DMS 273 (cell line): ENCODE results near the gene ATF3.
A peak's percentile ranks its signal among the peaks of the same experiment; 100 is the strongest.
"Not testable (repeated sequence)": the region's sequence is repeated elsewhere in the genome, so short reads cannot be mapped to it uniquely, and the experiment has no call there.

Source experiments
- DNase-seq: peaks from one replicate; lab custom pipeline; 2025; ENCODE audit not compliant: unreplicated experiment; lab: John Stamatoyannopoulos, UW

Gene ATF3

DNA sequence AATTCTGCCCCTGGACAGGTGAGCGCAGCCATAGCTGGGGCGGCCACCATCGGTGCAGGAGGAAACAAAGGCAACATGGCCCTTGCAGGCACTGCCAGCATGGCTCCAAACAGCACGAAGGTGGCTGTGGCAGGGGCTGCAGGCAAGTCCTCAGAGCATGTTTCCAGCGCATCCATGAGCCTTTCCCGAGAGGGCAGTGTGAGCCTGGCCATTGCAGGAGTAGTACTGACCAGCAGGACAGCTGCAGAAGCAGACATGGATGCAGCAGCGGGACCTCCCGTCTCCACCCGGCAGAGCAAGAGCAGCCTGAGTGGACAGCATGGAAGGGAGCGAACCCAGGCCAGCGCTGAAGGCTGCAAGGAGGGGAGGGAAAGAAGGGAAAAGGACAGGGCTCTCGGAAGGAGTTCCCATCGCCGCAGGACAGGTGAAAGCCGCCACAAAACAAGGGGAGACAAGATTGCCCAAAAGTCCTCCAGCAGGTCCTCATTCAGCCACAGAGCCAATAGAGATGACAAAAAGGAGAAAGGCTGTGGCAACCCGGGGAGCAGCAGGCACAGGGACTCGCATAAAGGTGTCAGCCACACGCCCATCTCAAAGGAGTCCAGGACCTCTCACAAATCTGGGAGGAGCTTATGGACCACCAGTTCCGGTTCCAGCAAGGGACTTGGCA lies 17.4 kb downstream of the ATF3 start:
- DNase-seq, result no peak

DNA sequence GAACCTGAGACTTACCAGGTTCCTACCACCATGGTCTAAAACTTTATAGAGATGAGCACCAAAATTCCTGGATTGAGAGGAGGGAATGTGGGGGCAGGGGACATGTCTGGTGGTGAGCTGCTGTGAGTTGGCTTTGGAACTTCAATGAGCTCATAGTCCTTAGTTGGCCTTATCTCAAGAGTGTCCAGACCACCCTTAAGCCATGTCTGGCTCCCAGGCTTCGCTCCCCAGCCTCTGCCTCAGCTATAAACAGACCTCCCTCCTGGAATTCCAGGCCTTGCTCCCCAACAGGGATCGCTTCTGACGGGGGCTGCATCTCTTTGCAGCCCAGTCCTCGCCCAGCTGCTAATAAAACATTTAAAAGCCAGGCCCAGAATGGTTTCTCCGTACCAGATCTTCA lies 19.5 kb downstream of the ATF3 start:
- no peak for DNase-seq

- no peak for DNase-seq
Observed at GRCh38 chr1:212628813-212629415, 20.4 kb downstream of the ATF3 start.

GRCh38 chr1:212629450-212630157 lies 21.0 kb downstream of the ATF3 start:
- no peak for DNase-seq

DNA sequence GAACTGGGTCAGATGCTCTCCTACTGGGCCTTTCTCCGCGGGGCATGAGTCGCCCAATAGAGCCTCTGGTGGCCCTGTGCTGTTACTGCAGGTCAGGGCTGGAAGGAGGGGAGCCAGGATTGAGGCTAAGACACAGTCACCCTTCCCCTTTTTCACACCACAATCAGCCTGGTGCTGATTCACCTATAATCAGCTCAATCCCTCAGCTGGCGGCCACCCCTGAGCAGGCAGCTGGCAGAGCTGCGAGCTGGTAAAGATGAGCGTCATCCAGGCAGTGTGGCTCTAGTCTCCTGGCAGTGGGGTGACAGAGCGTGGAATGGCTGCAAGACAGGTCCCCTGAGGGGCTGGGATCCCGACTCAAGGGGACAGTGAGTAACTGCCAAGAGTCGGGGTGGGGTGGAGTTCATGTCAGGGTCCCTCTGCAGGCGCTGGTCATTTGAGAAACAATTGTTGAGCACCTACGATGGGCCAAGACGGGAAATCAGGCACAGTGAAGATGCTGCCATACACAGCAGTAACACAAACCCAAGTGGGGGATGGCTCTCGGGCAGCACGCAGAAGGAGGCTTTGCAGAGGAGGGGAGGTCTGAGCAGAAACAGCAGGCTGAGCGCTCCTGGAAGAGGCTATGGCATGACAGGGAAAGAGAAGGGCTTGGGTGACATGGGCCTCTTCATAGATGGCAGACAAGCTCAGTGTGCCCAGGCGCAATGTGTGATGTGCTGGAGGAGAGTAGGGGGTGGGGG lies 21.8 kb downstream of the ATF3 start:
- DNase-seq, result peak; percentile 78

DNA sequence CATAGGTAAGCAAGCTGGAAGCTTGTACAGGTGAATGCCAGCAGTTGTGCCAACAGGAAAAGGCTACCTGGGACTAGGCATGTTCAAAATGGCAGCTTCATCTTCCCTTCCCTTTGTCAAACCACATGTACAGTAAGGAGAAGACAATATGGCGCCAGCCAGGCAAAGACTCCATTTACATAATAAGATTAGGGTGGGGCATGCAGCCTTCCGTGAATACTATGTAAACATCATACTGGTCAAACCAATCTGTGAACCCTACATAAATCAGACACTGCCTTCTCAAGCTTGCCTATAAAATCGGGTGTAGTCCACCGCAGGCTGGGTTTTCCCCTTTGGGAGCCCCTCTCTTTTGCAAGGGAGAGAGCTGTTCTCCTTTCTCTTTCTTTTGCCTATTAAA lies 24.6 kb downstream of the ATF3 start:
- DNase-seq, result no peak

DNA sequence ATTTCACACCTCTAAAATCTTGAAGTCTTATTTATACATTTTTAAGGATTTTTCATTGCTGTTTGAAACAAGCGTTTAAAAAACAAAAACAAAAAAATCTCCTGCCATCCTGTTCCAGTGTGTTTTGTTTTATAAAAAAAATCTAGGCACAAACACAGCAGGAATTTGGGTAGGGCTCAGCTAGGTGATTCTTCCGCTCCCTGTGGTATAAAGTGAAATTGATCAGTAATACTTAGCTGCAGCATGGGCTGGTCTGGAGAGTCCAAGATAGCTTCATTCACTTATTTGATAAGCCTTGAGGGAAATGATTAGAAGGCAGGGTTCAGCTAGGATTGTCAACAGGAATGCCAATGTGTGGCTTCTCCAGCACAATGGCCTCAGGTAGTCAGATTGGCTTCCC lies 25.7 kb downstream of the ATF3 start:
- DNase-seq, result no peak

DNA sequence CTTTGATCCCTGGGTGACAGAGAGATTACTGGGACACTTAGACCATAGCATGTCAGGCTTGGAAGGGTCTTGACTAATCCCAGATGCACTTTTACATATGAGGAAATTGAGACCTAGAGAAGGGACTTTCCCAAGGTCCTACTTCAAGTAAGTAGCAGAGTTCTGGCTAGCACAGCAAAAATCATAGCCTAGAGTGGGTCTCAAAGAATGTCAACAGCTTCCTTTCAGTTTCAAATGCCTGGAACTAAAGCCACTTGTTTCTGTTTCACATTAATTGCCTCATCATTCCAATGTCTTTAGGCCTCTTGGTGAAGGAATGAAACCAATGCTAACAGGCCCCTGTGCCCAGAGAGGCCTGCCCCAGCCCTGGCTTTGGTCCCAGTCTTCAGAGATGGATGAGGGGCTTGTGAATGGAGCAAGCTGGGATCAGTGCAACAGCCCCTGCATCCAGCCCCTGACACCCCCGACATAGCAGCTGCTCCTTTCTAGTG lies 26.6 kb downstream of the ATF3 start:
- peak; percentile 50 for DNase-seq

DNA sequence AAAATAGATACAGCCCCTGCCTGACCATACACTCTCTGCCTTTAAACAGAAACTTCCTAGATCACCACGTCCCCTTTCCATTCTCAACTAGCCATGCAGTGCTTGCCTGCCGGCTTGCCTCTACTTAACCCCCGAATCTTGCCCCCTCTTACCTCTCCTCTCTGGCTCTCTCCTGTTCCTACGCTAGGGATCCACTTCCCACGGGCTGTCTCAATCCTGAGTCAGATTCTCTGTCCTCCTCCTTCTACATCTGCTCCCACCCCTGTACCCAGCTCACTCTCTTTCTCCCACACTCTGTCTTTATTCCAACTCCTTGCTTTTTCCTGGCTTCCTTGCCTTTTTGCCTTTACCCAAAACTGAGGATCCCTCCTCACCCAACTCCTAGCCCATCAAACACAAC lies 29.3 kb downstream of the ATF3 start:
- DNase-seq, result peak; percentile 34

GRCh38 chr1:212638492-212639151 lies 30.1 kb downstream of the ATF3 start:
- peak; percentile 89 for DNase-seq

GRCh38 chr1:212639524-212639923 lies 31.0 kb downstream of the ATF3 start:
- not testable (repeated sequence) for DNase-seq

DNA sequence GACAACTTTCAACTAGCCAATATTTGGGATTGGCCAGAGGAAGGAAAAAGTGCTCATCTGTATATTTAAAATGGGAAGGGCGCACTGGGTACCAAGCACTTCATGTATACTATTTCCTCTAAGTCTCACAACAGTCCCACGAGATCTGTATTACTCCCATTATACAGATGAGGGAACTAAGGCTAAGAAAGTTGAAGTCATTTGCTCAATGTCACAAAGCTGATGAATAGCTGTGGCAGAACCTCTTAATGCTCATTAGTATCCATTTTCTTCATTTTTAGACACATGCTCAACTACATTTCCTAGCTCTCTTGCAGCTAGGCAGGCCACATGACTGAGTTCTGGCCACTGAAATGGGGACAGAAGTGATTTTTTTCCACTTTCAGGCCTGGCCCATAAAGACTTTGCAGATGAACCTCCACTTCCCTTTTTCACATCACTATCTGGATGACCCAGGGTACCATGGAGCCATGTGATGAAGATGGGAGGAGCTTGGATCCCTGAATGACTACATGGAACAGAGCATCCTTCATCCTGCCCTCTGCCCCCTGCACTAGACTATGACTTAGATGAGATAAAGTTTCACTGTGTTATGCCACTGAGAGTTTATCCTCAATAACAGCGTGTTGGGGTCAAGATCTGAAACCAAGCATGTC lies 31.8 kb downstream of the ATF3 start:
- no peak for DNase-seq

- no peak for DNase-seq
Observed at GRCh38 chr1:212641956-212642355, 33.4 kb downstream of the ATF3 start.

- peak; percentile 18 for DNase-seq
Observed at GRCh38 chr1:212643877-212644276, 35.3 kb downstream of the ATF3 start.

DNA sequence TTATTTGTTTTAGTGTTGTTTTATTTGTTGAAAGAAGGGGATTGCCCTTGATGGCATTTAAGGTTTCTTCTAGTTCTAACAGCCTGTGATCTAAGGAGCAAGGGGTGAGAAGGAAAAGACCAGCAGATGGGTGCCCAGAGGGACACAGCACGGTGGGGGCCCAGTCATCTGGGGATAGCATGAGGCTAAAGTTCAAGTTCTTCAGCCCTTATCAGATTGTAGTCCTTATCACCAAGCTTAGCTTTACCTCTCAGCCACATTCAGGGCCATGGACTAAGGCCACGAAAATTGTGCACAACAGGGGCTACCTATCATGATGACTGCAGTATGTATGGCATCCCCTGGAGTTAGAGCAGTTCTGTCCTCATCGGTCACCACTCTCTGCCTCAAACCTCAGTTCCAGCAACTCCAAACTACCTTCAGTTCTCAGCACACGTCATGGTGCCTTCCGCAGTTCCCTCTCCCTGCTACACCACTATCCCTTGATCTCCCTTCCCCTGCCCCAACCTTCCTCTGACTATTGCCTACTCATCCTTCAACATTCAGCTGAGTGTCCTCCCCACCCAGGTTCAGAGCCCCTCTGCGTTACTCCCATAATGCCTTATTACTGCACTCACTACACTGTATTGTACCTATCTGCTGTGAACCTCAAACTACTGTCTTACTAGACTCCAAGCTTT lies 36.4 kb downstream of the ATF3 start:
- no peak for DNase-seq

- peak; percentile 53 for DNase-seq
Observed at GRCh38 chr1:212645546-212646543, 37.3 kb downstream of the ATF3 start.

- DNase-seq, result no peak
Observed at GRCh38 chr1:212646588-212646987, 38.0 kb downstream of the ATF3 start.

- no peak for DNase-seq
Observed at GRCh38 chr1:212647004-212647403, 38.4 kb downstream of the ATF3 start.

DNA sequence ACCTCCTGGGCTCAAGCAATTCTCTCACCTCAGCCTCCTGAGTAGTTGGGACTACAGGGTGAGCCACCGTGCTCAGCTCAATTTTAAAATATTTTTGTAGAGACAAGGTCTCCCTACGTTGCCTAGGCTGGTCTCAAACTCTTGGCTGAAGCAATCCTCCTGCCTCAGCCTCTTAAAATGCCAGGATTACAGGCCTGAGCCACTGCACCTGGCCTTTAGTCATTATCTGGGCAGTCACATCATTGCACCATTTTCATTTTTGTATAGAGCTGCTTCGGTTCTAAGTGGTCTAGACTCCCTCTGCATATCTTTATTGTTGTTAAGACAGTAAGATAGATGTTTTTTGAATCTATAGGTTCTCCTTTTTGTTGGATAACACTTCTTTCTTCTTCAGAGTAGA lies 39.9 kb downstream of the ATF3 start:
- no peak for DNase-seq
